ENCODE measurements around the gene LSAMP.

GRCh38 chr3:116067326-116067725 lies 378.0 kb downstream of the LSAMP start:
- no peak for TF ChIP-seq CTCF (IDR thresholded peaks at IDR 0.05)
- no peak for TF ChIP-seq POLR2A (IDR thresholded peaks at IDR 0.05)
- TF ChIP-seq POLR2AphosphoS5 (IDR thresholded peaks at IDR 0.05) = no peak
